ENCODE results near the gene ZBTB5.
"Not testable (repeated sequence)": the region's sequence is repeated elsewhere in the genome, so short reads cannot be mapped to it uniquely, and the experiment has no call there.

ZBTB5 gene

DNA sequence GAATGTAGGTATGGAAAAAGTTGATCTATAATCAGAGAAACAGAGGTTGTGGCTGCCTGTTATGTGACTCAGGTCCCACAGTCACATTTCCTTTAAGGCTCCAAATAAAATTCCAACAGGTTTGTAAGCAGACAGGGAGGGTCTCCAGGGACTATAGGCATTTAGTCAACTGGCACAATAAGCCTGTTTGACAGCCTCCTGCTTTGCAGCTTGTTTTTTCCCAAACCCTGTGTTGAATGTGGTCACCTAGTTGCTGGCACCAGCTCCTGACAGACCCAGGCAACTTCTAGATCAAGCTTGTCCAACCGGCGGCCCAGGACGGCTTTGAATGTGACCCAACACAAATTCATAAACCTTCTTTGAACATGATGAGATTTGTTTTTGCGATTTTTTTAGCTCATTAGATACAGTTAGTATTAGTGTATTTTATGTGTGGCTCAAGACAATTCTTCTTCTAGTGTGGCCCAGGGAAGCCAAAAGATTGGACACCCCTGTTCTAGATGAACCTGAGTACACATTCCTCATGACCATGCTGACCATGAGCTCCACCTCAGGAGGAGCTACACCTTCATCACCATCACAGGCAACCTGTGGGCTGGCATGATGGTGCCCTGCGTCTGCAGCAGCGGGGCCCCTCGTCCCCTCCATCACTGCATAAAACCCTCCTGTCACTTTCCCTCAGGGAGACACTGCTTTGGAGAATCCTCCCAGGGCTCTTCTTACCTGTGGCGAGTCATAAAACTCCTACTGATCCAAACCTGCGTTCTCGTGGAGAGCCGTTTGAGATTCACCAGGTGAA is 58.4 kb downstream of the ZBTB5 start:
- DNase-seq (ENCODE audit: low read depth in 2 of 2), result no peak

- no peak for DNase-seq (ENCODE audit: low read depth in 2 of 2)
Measured at GRCh38 chr9:37405764-37406380, 59.4 kb downstream of the ZBTB5 start.

DNA sequence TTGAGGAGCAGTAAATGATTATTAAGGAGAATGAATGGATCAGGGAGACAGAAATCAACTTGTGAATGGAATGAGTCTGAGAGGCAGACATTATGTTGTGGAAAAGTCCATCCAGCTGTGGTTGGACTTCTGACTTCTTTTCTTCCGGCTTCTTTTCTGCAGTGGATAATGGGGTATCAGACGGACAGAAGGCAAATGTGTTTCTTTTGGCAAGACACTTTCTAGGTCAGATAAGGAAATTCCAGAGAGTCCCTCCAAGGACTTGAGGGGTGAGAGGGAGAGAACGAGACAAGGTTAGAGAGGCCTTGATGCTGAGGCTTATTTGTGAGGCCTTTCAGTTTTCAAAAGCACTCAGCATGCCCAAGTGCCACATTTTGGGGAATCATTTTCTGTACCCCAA is 59.9 kb downstream of the ZBTB5 start:
- no peak for DNase-seq (ENCODE audit: low read depth in 2 of 2)

- no peak for DNase-seq (ENCODE audit: low read depth in 2 of 2)
Measured at GRCh38 chr9:37404590-37404989, 60.7 kb downstream of the ZBTB5 start.

- no peak for DNase-seq (ENCODE audit: low read depth in 2 of 2)
Measured at GRCh38 chr9:37399336-37399735, 65.9 kb downstream of the ZBTB5 start.

DNA sequence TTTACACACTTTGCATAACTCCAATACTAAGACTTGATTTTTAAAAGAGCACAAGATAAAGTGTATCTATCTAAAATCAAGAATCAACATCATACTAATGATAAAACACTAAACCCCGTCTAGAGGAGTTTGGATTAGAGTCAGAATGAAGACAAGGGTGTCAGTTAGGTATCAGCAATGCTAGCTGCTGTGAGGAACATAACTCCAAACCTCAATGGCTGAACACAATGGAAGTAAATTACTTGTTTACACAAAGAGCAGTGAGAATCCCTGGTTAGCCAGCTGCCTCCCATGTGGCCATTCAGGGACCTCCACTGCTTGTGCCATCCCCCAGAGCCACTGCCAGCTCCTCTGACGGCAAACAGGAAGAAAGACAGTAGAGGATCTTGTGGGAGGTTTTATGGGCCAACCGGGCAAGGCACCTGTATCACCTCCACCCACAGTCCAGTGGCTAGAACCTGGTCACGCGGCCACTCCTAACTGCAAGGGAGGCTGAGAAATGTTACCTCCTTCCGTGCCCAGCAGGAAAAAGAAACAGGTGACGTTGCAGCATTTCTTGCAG is 66.7 kb downstream of the ZBTB5 start:
- DNase-seq (ENCODE audit: low read depth in 2 of 2), result no peak

GRCh38 chr9:37397948-37398347 is 67.3 kb downstream of the ZBTB5 start:
- DNase-seq (ENCODE audit: low read depth in 2 of 2), result not testable (repeated sequence)

DNA sequence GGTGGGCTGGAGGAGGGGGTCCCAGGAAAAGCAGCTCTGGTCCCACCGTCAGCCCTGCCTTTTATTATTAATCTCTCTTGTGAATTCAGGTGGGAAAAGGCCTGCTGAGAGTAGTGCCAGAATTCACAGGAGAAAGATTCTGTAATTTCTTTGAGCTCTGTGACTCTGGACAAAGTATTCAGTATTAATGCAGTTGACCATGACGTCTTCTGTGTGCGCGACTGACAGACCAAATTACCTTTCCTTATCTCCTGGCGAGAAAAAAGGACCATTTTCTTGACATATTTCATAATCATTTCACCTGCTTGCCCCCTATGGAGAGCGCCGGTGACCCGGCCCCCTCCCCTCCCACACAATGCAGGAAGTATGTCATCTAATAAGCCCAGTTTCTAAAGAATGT is 69.6 kb downstream of the ZBTB5 start:
- no peak for DNase-seq (ENCODE audit: low read depth in 2 of 2)

GRCh38 chr9:37395229-37395628 is 70.0 kb downstream of the ZBTB5 start:
- DNase-seq (ENCODE audit: low read depth in 2 of 2), result no peak

DNA sequence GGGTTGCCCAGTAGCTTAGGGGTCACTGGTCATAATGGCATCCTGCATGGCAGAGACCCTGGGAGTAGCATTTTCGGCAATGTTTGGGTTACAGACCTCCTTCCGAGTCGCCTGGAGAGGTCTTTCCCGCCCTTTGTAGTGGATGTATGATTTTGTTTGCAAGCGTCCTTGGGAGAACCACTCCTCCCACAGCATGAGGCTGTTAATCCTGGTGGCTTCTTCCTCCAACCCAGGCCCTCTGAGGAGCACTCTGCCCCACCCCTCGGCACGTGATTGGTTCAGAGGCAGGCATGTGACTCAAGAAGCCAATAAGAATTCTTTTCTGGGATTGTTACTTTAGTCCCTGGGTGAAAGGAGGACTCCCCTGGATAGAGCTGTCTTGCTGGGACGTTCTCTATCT is 73.0 kb downstream of the ZBTB5 start:
- no peak for DNase-seq (ENCODE audit: low read depth in 2 of 2)

DNA sequence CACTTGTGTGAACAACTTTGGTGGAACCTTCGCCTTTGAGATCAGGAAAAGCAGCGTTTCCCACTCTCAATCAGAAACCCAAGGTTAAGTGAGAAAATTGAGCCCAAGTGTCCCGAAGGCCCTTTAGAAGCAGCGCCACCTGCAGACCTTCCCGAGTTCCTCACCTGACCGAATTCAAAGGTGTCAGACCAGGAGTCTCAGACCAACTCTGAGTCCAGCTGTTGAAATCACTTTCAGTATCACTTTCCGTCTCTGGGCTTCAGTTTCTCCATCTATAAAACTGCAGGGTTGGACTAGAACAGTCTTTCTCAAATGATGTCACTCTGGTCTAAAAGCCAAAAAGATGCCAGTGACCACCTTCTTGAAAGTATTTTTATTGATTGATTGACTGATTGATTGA is 74.5 kb downstream of the ZBTB5 start:
- DNase-seq (ENCODE audit: low read depth in 2 of 2), result no peak
